MCF 10A (cell line): ENCODE data around the gene OSBP2. TPM values are rescaled to one million over a fixed set of nuclear protein-coding genes. Genes with fewer than 3 reads are reported as not detected.

Experiments used
- BruUV-seq: library from RNA; stranded (reverse); fragments of 400-500 nt; replicated peaks from 2 replicates; lab custom pipeline; 2021; lab: Mats Ljungman, UMichigan
- CTCF ChIA-PET: fragments of 300-600 bp; sonication (Branson Sonifier 250); formaldehyde crosslinking; extraction: SDS; loops from one replicate; lab custom pipeline; 2021; ENCODE audit warnings: antibody characterized with exemption, inconsistent platforms; lab: Yijun Ruan, JAX
- POLR2A ChIA-PET: fragments of 300-600, 350-650 bp; sonication (Branson Sonifier 250); formaldehyde crosslinking; extraction: SDS; loops from one replicate; lab custom pipeline; 2020; ENCODE audit warnings: antibody characterized with exemption, inconsistent platforms; lab: Yijun Ruan, JAX
- DNase-seq: peaks from one replicate; pipeline ENCODE4 v3.0.0-alpha.2; 2018; ENCODE audit not compliant: unreplicated experiment
- H3K27ac Mint-ChIP-seq: one replicate; pipeline ENCODE4 v1.8.0; 2022; ENCODE audit warnings: mild to moderate bottlenecking, low read depth, mixed read lengths; ENCODE audit not compliant: unreplicated experiment
- H3K27me3 Mint-ChIP-seq: one replicate; pipeline ENCODE4 v1.8.0; 2022; ENCODE audit warnings: mixed read lengths; ENCODE audit not compliant: insufficient read depth, unreplicated experiment
- H3K36me3 Mint-ChIP-seq: one replicate; pipeline ENCODE4 v1.8.0; 2022; ENCODE audit warnings: mild to moderate bottlenecking, moderate library complexity, mixed read lengths; ENCODE audit not compliant: insufficient read depth, unreplicated experiment
- H3K4me1 Mint-ChIP-seq: one replicate; pipeline ENCODE4 v1.8.0; 2022; ENCODE audit warnings: mixed read lengths; ENCODE audit not compliant: insufficient read depth, unreplicated experiment
- H3K4me3 Mint-ChIP-seq: one replicate; pipeline ENCODE4 v1.8.0; 2022; ENCODE audit warnings: mild to moderate bottlenecking, moderate library complexity, mixed read lengths; ENCODE audit not compliant: unreplicated experiment
- H3K9me3 Mint-ChIP-seq: one replicate; pipeline ENCODE4 v1.8.0; 2022; ENCODE audit warnings: mixed read lengths; ENCODE audit not compliant: unreplicated experiment
- CTCF ChIP-seq: fragments of 200-600 bp; IDR thresholded peaks from one replicate; pipeline ENCODE4 v1.8.0; 2022; ENCODE audit warnings: antibody characterized with exemption, mild to moderate bottlenecking; ENCODE audit not compliant: unreplicated experiment
- intact Hi-C: fragments of 100-400 bp; cut with micrococcal nuclease; formaldehyde crosslinking; loops from 2 replicates; pipeline ENCODE4 v1.14.1; 2022
- total RNA-seq: library from RNA; stranded (reverse); gene quantifications from 2 replicates; pipeline ENCODE4 v1.2.3, GENCODE V29; 2022

Gene OSBP2
- total RNA-seq, 1 experiment from 2014 or later, result 276 TPM

DNA sequence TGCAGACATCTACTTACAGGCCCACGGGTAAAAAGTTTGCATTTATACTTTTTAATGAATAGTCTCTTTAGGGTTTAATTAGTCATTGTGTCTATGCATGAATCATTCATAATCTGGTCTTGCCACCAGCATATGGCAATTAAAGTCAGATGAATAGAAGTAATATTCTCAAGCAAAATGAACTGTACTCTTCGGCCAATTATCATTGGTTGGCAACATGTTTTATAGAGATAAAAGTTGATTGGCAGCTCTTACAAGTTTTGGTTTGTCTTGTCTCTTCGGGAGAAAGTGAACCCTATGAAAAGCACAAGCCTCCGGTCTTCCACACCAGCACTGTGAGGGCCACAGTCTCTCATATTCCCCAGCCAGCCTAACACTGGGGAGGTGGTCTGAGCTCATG is 97.8 kb downstream of the OSBP2 start:
- Mint-ChIP-seq H3K36me3 (no peaks in the 10 kb centered on the region), H3K27me3 (no peaks in the 10 kb centered on the region), H3K4me3 (no peak overlapping the region), H3K9me3 (no peaks in the 10 kb centered on the region), H3K27ac (no peak overlapping the region), H3K4me1 (no peaks in the 10 kb centered on the region)
- intact Hi-C loops, result no loop called here
- CTCF ChIA-PET, result interaction anchor here (1.9 kb wide), 1 partner anchor 128 kb away, joined by 5 read pairs; no protein-coding TSS in a partner anchor
- no peak for TF ChIP-seq CTCF
- POLR2A ChIA-PET, result no interaction called here
- no TSS peak for BruUV-seq
- DNase-seq, result no peak

DNA sequence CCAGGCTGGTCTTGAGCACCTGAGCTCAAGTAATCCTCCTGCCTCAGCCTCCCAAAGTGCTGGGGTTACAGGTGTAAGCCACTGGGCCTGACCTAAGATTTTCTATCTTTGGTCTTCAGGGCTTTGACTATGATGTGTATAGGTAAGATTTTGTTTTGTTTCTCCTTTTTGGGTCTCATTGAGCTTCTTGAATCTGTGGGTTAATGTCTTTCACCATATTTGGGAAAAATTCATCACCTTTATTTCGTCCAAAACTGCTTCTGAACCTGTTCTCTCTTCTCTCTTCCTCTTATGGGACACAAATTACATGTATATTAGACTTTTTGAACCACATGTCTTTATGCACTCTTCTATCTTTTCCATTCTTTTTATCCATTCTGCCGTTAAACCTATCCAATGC is 100.4 kb downstream of the OSBP2 start:
- H3K4me1 Mint-ChIP-seq, result no peaks in the 10 kb centered on the region
- intact Hi-C loops, result no loop called here
- CTCF ChIA-PET, result interaction anchor here (0.6 to 0.7 kb wide), 4 partner anchors 19 to 534 kb away, joined by 3 to 5 read pairs (median 4); no protein-coding TSS in a partner anchor
- POLR2A ChIA-PET, result no interaction called here
- no TSS peak for BruUV-seq
- no peak overlapping the region for H3K4me3 Mint-ChIP-seq
- DNase-seq, result no peak
- H3K27me3 Mint-ChIP-seq, result peaks cover 6% of the 10 kb centered on the region
- H3K9me3 Mint-ChIP-seq, result no peaks in the 10 kb centered on the region
- H3K27ac Mint-ChIP-seq, result no peak overlapping the region
- no peaks in the 10 kb centered on the region for H3K36me3 Mint-ChIP-seq
- TF ChIP-seq CTCF, result no peak

GRCh38 chr22:30801695-30802094 is 107.0 kb downstream of the OSBP2 start:
- H3K27ac Mint-ChIP-seq, result no peak overlapping the region
- POLR2A ChIA-PET, result interaction anchor here (0.6 to 3.4 kb wide), 3 partner anchors 21 to 176 kb away, joined by 3 to 21 read pairs (median 3); no protein-coding TSS in a partner anchor
- no peaks in the 10 kb centered on the region for H3K36me3 Mint-ChIP-seq
- no peak for TF ChIP-seq CTCF
- H3K4me3 Mint-ChIP-seq, result peak overlapping the region; percentile 59
- intact Hi-C loops, result loop anchor here (5.0 kb wide), 2 partner anchors 41 to 86 kb away; no protein-coding TSS in a partner anchor
- DNase-seq, result no peak
- H3K27me3 Mint-ChIP-seq, result peaks cover 16% of the 10 kb centered on the region
- CTCF ChIA-PET, result interaction anchor here (0.6 to 1.5 kb wide), 4 partner anchors 14 to 118 kb away, joined by 3 to 8 read pairs (median 4); no protein-coding TSS in a partner anchor
- H3K9me3 Mint-ChIP-seq, result no peaks in the 10 kb centered on the region
- BruUV-seq, result no TSS peak
- H3K4me1 Mint-ChIP-seq, result peaks cover 35% of the 10 kb centered on the region

GRCh38 chr22:30802202-30803166 is 107.8 kb downstream of the OSBP2 start:
- BruUV-seq, result no TSS peak
- ChIA-PET POLR2A (interaction anchor here (0.5 to 5.2 kb wide), 20 partner anchors 11 to 1507 kb away, joined by 3 to 37 read pairs (median 4); partner anchors contain the start of genes RNF185 and SMTN), CTCF (interaction anchor here (0.6 to 2.3 kb wide), 12 partner anchors 10 to 117 kb away, joined by 3 to 11 read pairs (median 4); no protein-coding TSS in a partner anchor)
- intact Hi-C loops, result loop anchor here (1.0 to 5.0 kb wide), 3 partner anchors 28 to 85 kb away; no protein-coding TSS in a partner anchor
- no peaks in the 10 kb centered on the region for H3K36me3 Mint-ChIP-seq
- DNase-seq, result peak; percentile 91
- H3K27me3 Mint-ChIP-seq, result peaks cover 16% of the 10 kb centered on the region
- no peak overlapping the region for H3K27ac Mint-ChIP-seq
- H3K4me1 Mint-ChIP-seq, result peaks cover 42% of the 10 kb centered on the region
- H3K4me3 Mint-ChIP-seq, result peak overlapping the region; percentile 59
- H3K9me3 Mint-ChIP-seq, result no peaks in the 10 kb centered on the region
- TF ChIP-seq CTCF, result no peak
